ENCODE measurements around the gene DIO3. TPM values are rescaled to one million over a fixed set of nuclear protein-coding genes. Genes with fewer than 3 reads are reported as not detected.

DIO3 gene
- total and polyA plus RNA-seq, 2 of the 4 experiments (the other 2 are of a cell fraction): not detected

GRCh38 chr14:101584055-101584859, 23.0 kb downstream of the DIO3 start:
- Histone ChIP-seq H3K18ac (ENCODE audit: low read depth, low read length) (no peak overlapping the region), H2AFZ (replicated peaks; ENCODE audit: low read length, poor library complexity) (no peak overlapping the region), H3K4me1 (ENCODE audit: control insufficient read depth, insufficient read depth, low read length) (no peaks in the 10 kb centered on the region), H2BK120ac (ENCODE audit: low read depth, low read length) (no peak overlapping the region), H3K79me1 (ENCODE audit: low read depth in 1 of 2, low read length in 2 of 2) (no peaks in the 10 kb centered on the region), H3K9ac (ENCODE audit: low read depth, low read length) (no peak overlapping the region), H2BK15ac (ENCODE audit: low read depth, low read length) (no peak overlapping the region), H4K5ac (ENCODE audit: low read depth, low read length) (no peak overlapping the region), H3K27ac (ENCODE audit: insufficient read depth, low read length) (no peak overlapping the region), H3K14ac (replicated peaks; ENCODE audit: low read depth, low read length) (no peak overlapping the region), H2BK5ac (ENCODE audit: low read depth, low read length, poor library complexity, severe bottlenecking) (no peak overlapping the region), H3K4ac (ENCODE audit: low read depth, low read length) (no peak overlapping the region), H3K4me2 (ENCODE audit: low read depth, low read length) (no peak overlapping the region), H4K8ac (ENCODE audit: low read depth in 2 of 2, low read length in 2 of 2) (no peak overlapping the region), H3K9me3 (ENCODE audit: control insufficient read depth, insufficient read depth, low read length) (no peaks in the 10 kb centered on the region; the same call in 1 of the 2 replicates), H2BK20ac (ENCODE audit: low read depth, low read length) (no peak overlapping the region), H4K91ac (ENCODE audit: insufficient read depth, low read depth, low read length) (no peak overlapping the region), H3K9me1 (ENCODE audit: insufficient read depth, low read length) (no peaks in the 10 kb centered on the region), H3K4me3 (ENCODE audit: insufficient read depth, low read depth, low read length) (no peak overlapping the region), H2AK5ac (ENCODE audit: low read depth, low read length) (no peak overlapping the region), H4K20me1 (ENCODE audit: insufficient read depth, low read length) (no peaks in the 10 kb centered on the region), H2AK9ac (replicated peaks; ENCODE audit: low read depth, low read length, poor library complexity) (no peak overlapping the region), H3K27me3 (ENCODE audit: control insufficient read depth, insufficient read depth, low read length) (peaks cover 23% of the 10 kb centered on the region), H3K36me3 (ENCODE audit: control insufficient read depth, insufficient read depth, low read length) (no peaks in the 10 kb centered on the region), H3K23ac (ENCODE audit: low read depth, low read length) (no peak overlapping the region), H3K56ac (ENCODE audit: extremely low read depth, insufficient read depth, low read length) (no peak overlapping the region)
- DNase-seq (no peak), ATAC-seq (ENCODE audit: low read depth) (no peak)
- CTCF ChIA-PET: no interaction called here
- TF ChIP-seq NFE2L2 (IDR thresholded peaks at IDR 0.05; ENCODE audit: low read depth, low read length) (no peak), SMC3 (IDR thresholded peaks at IDR 0.05; ENCODE audit: low read depth, low read length) (no peak), POLR2A (IDR thresholded peaks at IDR 0.05; ENCODE audit: low read depth, low read length) (no peak), RAD21 (IDR thresholded peaks at IDR 0.05; ENCODE audit: low read length) (no peak), USF2 (IDR thresholded peaks at IDR 0.05; ENCODE audit: low read depth, low read length) (no peak), CHD1 (IDR thresholded peaks at IDR 0.05; ENCODE audit: low read depth, low read length) (no peak), BHLHE40 (IDR thresholded peaks at IDR 0.05; ENCODE audit: low read depth, low read length) (no peak), MAFK (IDR thresholded peaks at IDR 0.05; ENCODE audit: low read depth, low read length) (no peak)
- intact Hi-C loops (cut with micrococcal nuclease) (no loop called here), dilution Hi-C loops (cut with HindIII; ENCODE audit: low sequenced_read_pairs, unreplicated experiment) (no loop called here), in situ Hi-C loops (cut with MboI; ENCODE audit: low sequenced_read_pairs) (no loop called here)
- BruUV-seq (replicated peaks): no TSS peak
- WGBS, 2 experiments (ENCODE audit: extremely low coverage in 2 of 2, insufficient read length in 1 of 2): 56% methylated on average over 28 of the region's 54 CpGs; no CpG with 5 or more reads in 1 of the 2 experiments
- POLR2A ChIA-PET (ENCODE audit: unreplicated experiment): no interaction called here

All from IMR-90 (cell line).